HepG2 (cell line): ENCODE data around the gene PRKD2. TPM values are rescaled to one million over a fixed set of nuclear protein-coding genes. Genes with fewer than 3 reads are reported as not detected.
A peak's percentile ranks its signal among the peaks of the same experiment; 100 is the strongest.

Source experiments
- ATRX ChIP-seq: sonication (generic); formaldehyde crosslinking; IDR thresholded peaks from 2 replicates; pipeline ENCODE4 v1.4.0; 2020; ENCODE audit warnings: missing genetic modification reagents, borderline replicate concordance
- HMGXB4 ChIP-seq, 2 experiments: sonication (generic) in 1 of 2; formaldehyde crosslinking in 1 of 2; IDR thresholded peaks; 2 replicates each; pipeline versions ENCODE4 v1.4.0 to v1.6.1; 2018 to 2020; ENCODE audit warnings: missing genetic modification reagents in 2 of 2, borderline replicate concordance in 1 of 2, low read depth in 1 of 2, mild to moderate bottlenecking in 1 of 2, missing biosample characterization in 1 of 2
- KDM3A ChIP-seq: IDR thresholded peaks from 2 replicates; pipeline ENCODE4 v1.6.1; 2018; ENCODE audit warnings: low read depth, missing compliant biosample characterization
- KLF11 ChIP-seq: IDR thresholded peaks from 2 replicates; pipeline ENCODE4 v1.6.1; 2016; ENCODE audit warnings: missing compliant biosample characterization
- REST ChIP-seq, 2 experiments: IDR thresholded peaks; 2 replicates each; pipeline ENCODE4 v1.6.1; 2011 to 2012; ENCODE audit warnings: low read length in 2 of 2, borderline replicate concordance in 1 of 2, low read depth in 1 of 2, mild to moderate bottlenecking in 1 of 2, moderate library complexity in 1 of 2
- SIN3B ChIP-seq: fragments of 150-350 bp; IDR thresholded peaks from 2 replicates; pipeline ENCODE4 v1.6.1; 2014; ENCODE audit warnings: low read length
- TFAP4 ChIP-seq: sonication (generic); IDR thresholded peaks from 2 replicates; pipeline ENCODE4 v1.6.1; 2016; ENCODE audit warnings: low read depth, borderline replicate concordance
- ZBTB26 ChIP-seq: IDR thresholded peaks from 2 replicates; pipeline ENCODE4 v1.6.1; 2016; ENCODE audit warnings: missing compliant biosample characterization, missing genetic modification reagents, borderline replicate concordance
- ZNF230 ChIP-seq: sonication (generic); formaldehyde crosslinking; IDR thresholded peaks from 2 replicates; pipeline ENCODE4 v1.4.0; 2020; ENCODE audit warnings: mild to moderate bottlenecking, missing genetic modification reagents
- ZNF280D ChIP-seq: sonication (generic); formaldehyde crosslinking; IDR thresholded peaks from 2 replicates; pipeline ENCODE4 v1.5.1; 2020; ENCODE audit warnings: mild to moderate bottlenecking, missing genetic modification reagents
- ZNF543 ChIP-seq: sonication (generic); formaldehyde crosslinking; IDR thresholded peaks from 2 replicates; pipeline ENCODE4 v1.4.0; 2020; ENCODE audit warnings: mild to moderate bottlenecking, missing genetic modification reagents
- ZNF597 ChIP-seq: sonication (generic); formaldehyde crosslinking; IDR thresholded peaks from 2 replicates; pipeline ENCODE4 v1.5.0; 2020; ENCODE audit warnings: missing genetic modification reagents
- polyA plus RNA-seq, 8 experiments: library from polyadenylated mRNA; depleted of rRNA in 3 of 8; stranded (reverse) in 7 of 8; unstranded in 1 of 8; fragments of >200 nt; fragmentation: Illumina TruSeq in 4 of 8; extraction: Trizol in 4 of 8; gene quantifications; 2 replicates each; pipeline versions ENCODE4 v1.2.1 to v1.2.3, GENCODE V29; 2011 to 2016; ENCODE audit warnings: low read depth in 4 of 8, missing spikeins in 1 of 8, mixed read lengths in 1 of 8; ENCODE audit not compliant: insufficient read depth in 1 of 8
- total RNA-seq, 5 experiments: library from RNA; depleted of rRNA; stranded (reverse); fragments of >200 nt; fragmentation: Illumina TruSeq; extraction: Trizol; gene quantifications; 2 replicates each; pipeline ENCODE4 v1.2.3, GENCODE V29; 2016; ENCODE audit warnings: low read depth in 1 of 5

PRKD2 gene
- total and polyA plus RNA-seq, 2 of the 13 experiments (the other 11 are each of a cell fraction or from before 2014, with no cell fraction given) = 6.7 to 7.3 TPM

- TF ChIP-seq ZBTB26 (no peak), ZNF280D (CRISPR knock-in tag) (no peak), KDM3A (no peak), KLF11 (CRISPR knock-in tag) (no peak), ZNF230 (no peak), ZNF543 (no peak), ATRX (no peak), REST (IDR thresholded peaks at IDR 0.05; ENCODE audit: borderline replicate concordance in 1 of 2, low read depth in 1 of 2, low read length in 2 of 2) (no peak), HMGXB4 (CRISPR knock-in tag; IDR thresholded peaks at IDR 0.05; ENCODE audit: borderline replicate concordance in 1 of 2, low read depth in 1 of 2) (0 out of 4 replicates have a peak, but pooled peaks of 1 of the 2 experiments have one; percentile 40), ZNF597 (CRISPR knock-in tag) (no peak), TFAP4 (0 out of 2 replicates have a peak, but pooled peaks have one; percentile 13), SIN3B (no peak)
Observed at GRCh38 chr19:46714444-46715106, 2.3 kb downstream of the PRKD2 start (continued).
